K562 (cell line): Measurements from ENCODE around the gene TP63.

Experiments used
- CBFB ChIP-seq: sonication (generic); formaldehyde crosslinking; IDR thresholded peaks from 2 replicates; pipeline ENCODE4 v1.4.0; 2020; ENCODE audit warnings: mild to moderate bottlenecking, missing genetic modification reagents
- CTCF ChIP-seq, 3 experiments: IDR thresholded peaks in 2 of 3; conservative IDR thresholded peaks in 1 of 3; 2 replicates each; pipeline ENCODE4 v1.5.1; 2011 to 2012; ENCODE audit warnings: low read length in 3 of 3, mild to moderate bottlenecking in 3 of 3, control low read depth in 2 of 3, improper control_type of control experiment in 1 of 3, inconsistent platforms in 1 of 3, low read depth in 1 of 3, mixed read lengths in 1 of 3, moderate library complexity in 1 of 3; ENCODE audit not compliant: insufficient read depth in 2 of 3
- FOS ChIP-seq: IDR thresholded peaks from 3 replicates; pipeline ENCODE4 v1.6.1; 2011; ENCODE audit not compliant: insufficient read length; ENCODE audit errors: extremely low read depth
- GATA2 ChIP-seq: sonication (generic); formaldehyde crosslinking; IDR thresholded peaks from 2 replicates; pipeline ENCODE4 v1.4.0; 2020; ENCODE audit warnings: mild to moderate bottlenecking, missing genetic modification reagents
- MAX ChIP-seq: sonication (generic); formaldehyde crosslinking; IDR thresholded peaks from 2 replicates; pipeline ENCODE4 v1.9.0; 2022; ENCODE audit warnings: mild to moderate bottlenecking, missing genetic modification reagents
- PHF8 ChIP-seq: fragments of 200-600 bp; sonication (generic); IDR thresholded peaks from 2 replicates; pipeline ENCODE4 v1.6.1; 2012; ENCODE audit warnings: mixed run types, mild to moderate bottlenecking, inconsistent platforms, low read length, moderate library complexity, borderline replicate concordance
- POLR2A ChIP-seq: fragments of 450-650 bp; conservative IDR thresholded peaks from 2 replicates; pipeline ENCODE4 v1.6.1; 2016
- PRPF4 ChIP-seq: fragments of 200-400 bp; formaldehyde crosslinking; IDR thresholded peaks from one replicate; pipeline ENCODE4 v1.6.1; 2017; ENCODE audit warnings: low read length, low read depth, mild to moderate bottlenecking; ENCODE audit not compliant: insufficient read depth, poor library complexity, severe bottlenecking
- RAD21 ChIP-seq, 2 experiments: fragments of 250-450 bp in 1 of 2; fragments of 450-650 bp in 1 of 2; sonication (Bioruptor Pico) in 1 of 2; formaldehyde crosslinking in 1 of 2; IDR thresholded peaks in 1 of 2; conservative IDR thresholded peaks in 1 of 2; 2 replicates each; pipeline versions ENCODE4 v1.4.0 to v1.8.0; 2020 to 2022; ENCODE audit warnings: mild to moderate bottlenecking in 2 of 2, moderate library complexity in 1 of 2
- TOE1 ChIP-seq, 2 experiments: fragments of 450-650 bp in 1 of 2; sonication (generic) in 1 of 2; formaldehyde crosslinking in 1 of 2; IDR thresholded peaks; 2 replicates each; pipeline versions ENCODE4 v1.7.1 to v1.8.0; 2016 to 2022; ENCODE audit warnings: borderline replicate concordance in 2 of 2, mild to moderate bottlenecking in 2 of 2, antibody characterized with exemption in 1 of 2, inconsistent platforms in 1 of 2, low read depth in 1 of 2, missing genetic modification reagents in 1 of 2, moderate library complexity in 1 of 2
- ZNF695 ChIP-seq: fragments of 450-650 bp; formaldehyde crosslinking; IDR thresholded peaks from 2 replicates; pipeline ENCODE4 v1.4.0; 2020; ENCODE audit warnings: mild to moderate bottlenecking, moderate library complexity
- ZNF75A ChIP-seq: fragments of 450-650 bp; formaldehyde crosslinking; IDR thresholded peaks from 2 replicates; pipeline ENCODE4 v1.4.0; 2020; ENCODE audit warnings: mild to moderate bottlenecking
- ZNF76 ChIP-seq: fragments of 250-450 bp; sonication (Bioruptor Pico); IDR thresholded peaks from 2 replicates; pipeline ENCODE4 v1.4.0; 2020; ENCODE audit warnings: mild to moderate bottlenecking, moderate library complexity, borderline replicate concordance

- TF ChIP-seq RAD21 (CRISPR knock-in tag; conservative IDR thresholded peaks at IDR 0.05 in 1 of 2, IDR thresholded peaks at IDR 0.05 in 1 of 2) (no peak), FOS (no peak), PRPF4 (no peak), CTCF (IDR thresholded peaks at IDR 0.05 in 2 of 3, conservative IDR thresholded peaks at IDR 0.05 in 1 of 3; ENCODE audit: insufficient read depth in 2 of 3, low read depth in 1 of 3, low read length in 3 of 3) (no peak), ZNF695 (CRISPR knock-in tag) (no peak), MAX (no peak), PHF8 (no peak), ZNF76 (CRISPR knock-in tag) (no peak), GATA2 (no peak), ZNF75A (CRISPR knock-in tag) (no peak), TOE1 (IDR thresholded peaks at IDR 0.05; ENCODE audit: borderline replicate concordance) (no peak), TOE1 (CRISPR knock-in tag; IDR thresholded peaks at IDR 0.05; ENCODE audit: borderline replicate concordance, low read depth) (no peak), CBFB (CRISPR knock-in tag) (no peak), POLR2A (no peak)
Measured at GRCh38 chr3:189812806-189813465, 181.7 kb downstream of the TP63 start.
